ENCODE data around the gene CD163L1. TPM values are rescaled to one million over a fixed set of nuclear protein-coding genes. Genes with fewer than 3 reads are reported as not detected.

Gene CD163L1
- total and polyA plus RNA-seq, 11 donors: 0.25 to 14.0 (median 2.2) TPM

DNA sequence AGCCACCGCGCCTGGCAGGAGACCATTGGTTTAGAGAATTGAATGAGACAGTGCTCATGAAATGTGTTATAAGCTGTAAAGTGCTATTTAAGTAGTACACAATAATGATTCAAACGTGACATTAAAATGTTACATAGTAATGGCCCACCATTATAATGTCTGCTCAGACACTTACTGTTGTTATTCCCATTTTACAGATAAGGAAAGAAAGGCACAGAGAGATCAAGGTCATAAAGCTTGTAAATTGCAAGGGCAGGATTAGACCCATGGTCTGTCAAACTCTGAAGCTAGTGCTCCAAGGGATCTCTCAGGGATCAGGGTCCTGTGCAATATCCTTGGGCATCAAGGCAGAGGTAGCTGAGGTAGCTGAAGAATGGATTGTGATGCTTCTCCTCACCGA, 133.9 kb downstream of the CD163L1 start:
- Histone ChIP-seq H3K4me1 (no peaks in the 10 kb centered on the region), H3K27ac (no peak overlapping the region), H3K9me3 (no peaks in the 10 kb centered on the region), H3K36me3 (no peaks in the 10 kb centered on the region), H3K27me3 (no peaks in the 10 kb centered on the region), H3K4me3 (no peak overlapping the region)
- ATAC-seq: no peak
- no peak for DNase-seq
- WGBS, 4 donors: 86 to 90% (median 89%) methylated on average over 4 of the region's 4 CpGs
- TF ChIP-seq POLR2A (IDR thresholded peaks at IDR 0.05): no peak
- intact Hi-C loops (cut with DNase I): no loop called here

Other genes starting within 250 kb of the CD163L1 start
- not detected for gene ACSM4, start 140.1 kb downstream of the CD163L1 start, total RNA-seq
- gene ACSM4, start 140.1 kb downstream of the CD163L1 start, polyA plus RNA-seq: not detected
- 100 to 1,000 TPM in 2 of 9 donors, 10 to 100 TPM in 5, 1 to 10 TPM in 2; 6.2 to 389 (median 46.9) TPM for gene CD163, start 59.6 kb upstream of the CD163L1 start, total RNA-seq
- 10 to 100 TPM; 17.3 to 72.0 TPM for gene CD163, start 59.6 kb upstream of the CD163L1 start, polyA plus RNA-seq
- gene APOBEC1, start 221.8 kb upstream of the CD163L1 start, total RNA-seq: not detected
- not detected for gene APOBEC1, start 221.8 kb upstream of the CD163L1 start, polyA plus RNA-seq

All from heart left ventricle (tissue), 16 donors.